PC-9 (cell line): ENCODE data around the gene SCART1. TPM values are rescaled to one million over a fixed set of nuclear protein-coding genes. Genes with fewer than 3 reads are reported as not detected.

ENCODE experiments used
- BruUV-seq: library from RNA; stranded (reverse); fragments of 400-500 nt; replicated peaks from 2 replicates; lab custom pipeline; 2021; lab: Mats Ljungman, UMichigan
- CTCF ChIA-PET: fragments of 300-600 bp; sonication (Branson Sonifier 250); formaldehyde crosslinking; loops from one replicate; lab custom pipeline; 2022; ENCODE audit warnings: antibody characterized with exemption; lab: Charles Lee
- POLR2A ChIA-PET: fragments of 300-600 bp; sonication (Branson Sonifier 250); formaldehyde crosslinking; loops from one replicate; lab custom pipeline; 2022; ENCODE audit warnings: antibody characterized with exemption; ENCODE audit not compliant: unreplicated experiment; lab: Charles Lee
- DNase-seq, 2 experiments: peaks; one replicate each; pipeline versions ENCODE4 v3.0.0 to v3.0.0-alpha.2; 2015 to 2022; ENCODE audit warnings: mixed read lengths in 1 of 2
- H2AFZ ChIP-seq: fragments of 200-600 bp; sonication (generic); 2 replicates; pipeline ENCODE4 v1.8.1; 2017; ENCODE audit warnings: antibody characterized with exemption
- H3F3A ChIP-seq: fragments of 200-600 bp; sonication (generic); 2 replicates; pipeline ENCODE4 v1.8.1; 2017; ENCODE audit warnings: antibody characterized with exemption, mild to moderate bottlenecking, low read depth; ENCODE audit not compliant: insufficient read depth
- H3K27ac ChIP-seq: fragments of 200-600 bp; sonication (generic); 2 replicates; pipeline ENCODE4 v1.6.1; 2016; ENCODE audit warnings: mixed run types
- H3K27me3 ChIP-seq: fragments of 200-600 bp; sonication (generic); 2 replicates; pipeline ENCODE4 v1.6.1; 2016; ENCODE audit warnings: low read depth, mixed run types; ENCODE audit not compliant: insufficient read depth
- H3K36me3 ChIP-seq: fragments of 200-600 bp; sonication (generic); 2 replicates; pipeline ENCODE4 v1.6.1; 2016; ENCODE audit warnings: low read depth, mixed run types
- H3K4me1 ChIP-seq: fragments of 200-600 bp; sonication (generic); replicated peaks from 2 replicates; pipeline ENCODE4 v1.6.1; 2016; ENCODE audit warnings: mixed run types; ENCODE audit not compliant: insufficient read depth
- H3K4me2 ChIP-seq: fragments of 200-600 bp; sonication (generic); 2 replicates; pipeline ENCODE4 v1.6.1; 2017; ENCODE audit warnings: mixed run types
- H3K4me3 ChIP-seq: fragments of 200-600 bp; sonication (generic); 2 replicates; pipeline ENCODE4 v1.6.1; 2016; ENCODE audit warnings: mixed run types
- H3K79me2 ChIP-seq: fragments of 200-600 bp; sonication (generic); 2 replicates; pipeline ENCODE4 v1.6.1; 2017; ENCODE audit warnings: low read depth, mixed run types
- H3K9me2 ChIP-seq: fragments of 200-600 bp; sonication (generic); 2 replicates; pipeline ENCODE4 v1.8.1; 2017; ENCODE audit warnings: mild to moderate bottlenecking; ENCODE audit not compliant: insufficient read depth
- H3K9me3 ChIP-seq: fragments of 200-600 bp; sonication (generic); 2 replicates; pipeline ENCODE4 v1.8.1; 2016; ENCODE audit warnings: low read depth; ENCODE audit not compliant: insufficient read depth
- H4K20me1 ChIP-seq: fragments of 200-600 bp; sonication (generic); 2 replicates; pipeline ENCODE4 v1.8.1; 2017; ENCODE audit not compliant: insufficient read depth
- CTCF ChIP-seq: fragments of 200-600 bp; sonication (generic); conservative IDR thresholded peaks from 2 replicates; pipeline ENCODE4 v1.6.1; 2017; ENCODE audit warnings: mixed run types, antibody characterized with exemption, mild to moderate bottlenecking, moderate library complexity
- EZH2 ChIP-seq: fragments of 200-600 bp; sonication (generic); IDR thresholded peaks from 2 replicates; pipeline ENCODE4 v1.8.0; 2017; ENCODE audit warnings: antibody characterized with exemption, low read depth
- intact Hi-C: fragments of 100-400 bp; cut with micrococcal nuclease; formaldehyde crosslinking; loops from one replicate; pipeline ENCODE4 v1.10.0; 2022; ENCODE audit not compliant: unreplicated experiment
- total RNA-seq: library from RNA; stranded (reverse); gene quantifications from 2 replicates; pipeline ENCODE4 v1.2.3, GENCODE V29; 2021

SCART1 gene
- total RNA-seq, 1 experiment from 2014 or later = 1.0 TPM

- BruUV-seq = no TSS peak
- intact Hi-C loops = no loop called here
These were observed 5.9 kb downstream of the SCART1 start for GRCh38 chr10:133459454-133460207.

DNA sequence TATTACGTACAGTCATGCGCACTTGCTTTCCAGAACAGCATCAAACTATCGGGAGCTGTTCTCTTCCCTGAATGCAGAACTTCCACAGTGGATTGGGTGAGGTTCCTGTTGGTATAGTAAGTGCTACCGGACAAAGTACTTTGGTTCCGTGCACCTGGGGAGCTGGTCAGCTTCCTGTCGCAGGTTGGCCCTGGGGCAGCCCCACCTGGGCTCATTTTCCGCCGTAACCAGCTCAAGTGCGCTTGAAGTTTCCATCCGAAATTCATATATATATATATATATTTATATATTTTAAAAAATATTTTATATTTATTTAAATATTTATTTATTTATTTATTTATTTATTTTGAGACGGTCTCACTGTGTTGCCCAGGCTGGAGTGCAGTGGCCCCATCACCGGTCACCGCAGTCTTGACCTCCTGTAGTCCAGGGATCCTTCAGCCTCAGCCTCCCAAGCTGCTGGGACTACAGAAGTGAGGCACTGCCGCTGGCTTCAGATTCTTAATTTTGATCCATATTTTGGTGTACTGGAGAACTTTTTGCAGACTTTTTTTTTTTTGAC is 6.5 kb downstream of the SCART1 start:
- H3K4me2 ChIP-seq = no peak overlapping the region
- no peaks in the 10 kb centered on the region for H3K9me3 ChIP-seq
- no peak overlapping the region for H2AFZ ChIP-seq
- H3K27me3 ChIP-seq = peaks cover 8% of the 10 kb centered on the region
- intact Hi-C loops = no loop called here
- no peak for DNase-seq
- no TSS peak for BruUV-seq
- ChIA-PET POLR2A (no interaction called here), CTCF (no interaction called here)
- no peaks in the 10 kb centered on the region for H3F3A ChIP-seq
- H3K9me2 ChIP-seq = no peaks in the 10 kb centered on the region
- H3K4me1 ChIP-seq = no peaks in the 10 kb centered on the region
- H3K79me2 ChIP-seq = no peaks in the 10 kb centered on the region
- no peaks in the 10 kb centered on the region for H3K36me3 ChIP-seq
- no peaks in the 10 kb centered on the region for H4K20me1 ChIP-seq
- no peak overlapping the region for H3K27ac ChIP-seq
- no peak overlapping the region for H3K4me3 ChIP-seq
- TF ChIP-seq EZH2 (no peak), CTCF (no peak)

More at GRCh38 chr10:133459454-133460207, 5.9 kb downstream of the SCART1 start:
- H3K27ac ChIP-seq = no peak overlapping the region
- H3K27me3 ChIP-seq = peaks cover 15% of the 10 kb centered on the region
- H3K36me3 ChIP-seq = no peaks in the 10 kb centered on the region
- H3K4me2 ChIP-seq = no peak overlapping the region
- no peak overlapping the region for H3K4me3 ChIP-seq
- H2AFZ ChIP-seq = no peak overlapping the region
- POLR2A ChIA-PET = no interaction called here
- no peak for TF ChIP-seq EZH2
- CTCF ChIA-PET = no interaction called here
- no peaks in the 10 kb centered on the region for H4K20me1 ChIP-seq
- no peaks in the 10 kb centered on the region for H3K4me1 ChIP-seq
- no peaks in the 10 kb centered on the region for H3K9me2 ChIP-seq
- no peaks in the 10 kb centered on the region for H3F3A ChIP-seq
- no peaks in the 10 kb centered on the region for H3K79me2 ChIP-seq
- H3K9me3 ChIP-seq = no peaks in the 10 kb centered on the region
- no peak for DNase-seq

DNA sequence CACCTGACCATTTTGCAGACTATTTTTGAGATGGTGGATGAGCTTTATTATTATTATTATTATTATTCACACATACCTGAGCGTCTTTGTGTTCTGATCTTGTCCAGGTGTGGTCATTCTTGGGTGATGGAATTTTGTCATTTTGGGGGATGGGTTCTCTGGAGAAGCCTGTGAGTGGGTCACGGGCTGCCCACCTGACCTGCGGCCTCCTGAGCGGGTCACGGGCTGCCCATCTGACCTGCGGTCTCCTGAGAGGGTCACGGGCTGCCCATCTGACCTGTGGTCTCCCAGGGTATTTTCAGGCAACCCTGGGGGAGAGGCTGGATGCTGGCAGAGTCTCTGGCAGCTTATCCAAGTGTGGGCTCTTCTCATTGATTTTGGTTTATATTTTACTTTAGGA is 7.3 kb downstream of the SCART1 start:
- intact Hi-C loops = no loop called here
- Histone ChIP-seq H3K9me3 (no peaks in the 10 kb centered on the region), H2AFZ (no peak overlapping the region), H3F3A (no peaks in the 10 kb centered on the region), H3K27ac (no peak overlapping the region), H3K9me2 (no peaks in the 10 kb centered on the region), H3K27me3 (peaks cover 4% of the 10 kb centered on the region; the same call in 1 of the 2 replicates), H3K36me3 (no peaks in the 10 kb centered on the region), H3K4me1 (no peaks in the 10 kb centered on the region), H4K20me1 (no peaks in the 10 kb centered on the region), H3K79me2 (no peaks in the 10 kb centered on the region), H3K4me3 (no peak overlapping the region), H3K4me2 (no peak overlapping the region)
- no peak for DNase-seq
- TF ChIP-seq EZH2 (no peak), CTCF (no peak)
- ChIA-PET CTCF (no interaction called here), POLR2A (no interaction called here)
- no TSS peak for BruUV-seq
